Bladder microvascular endothelial cell (primary cell): ENCODE measurements around the gene REPS1. TPM values are rescaled to one million over a fixed set of nuclear protein-coding genes. Genes with fewer than 3 reads are reported as not detected.

ENCODE experiments used
- total RNA-seq: library from RNA; depleted of rRNA; stranded (reverse); fragments of >200 nt; gene quantifications from 2 replicates; pipeline ENCODE4 v1.2.3, GENCODE V29; 2014

Gene REPS1
- total RNA-seq = 23.6 and 25.0 TPM in 2 replicates

GRCh38 chr6:138987643-138988468 lies at the start of gene REPS1:
REPS1 (minus strand) TSS chr6:138988253; CDS start chr6:138987682, 571 bp downstream.

GRCh38 chr6:139028658-139029469 lies 40.8 kb upstream of the REPS1 start, which contains the start of gene ABRACL:
ABRACL (plus strand) TSS chr6:139028745; CDS start chr6:139034161, 5,416 bp downstream.

Other genes with a start within 250 kb of the REPS1 start
- 14.2 and 16.2 TPM in 2 replicates for gene CCDC28A, start 214.5 kb downstream of the REPS1 start, total RNA-seq
- not detected in 2 replicates for gene ECT2L, start 192.2 kb downstream of the REPS1 start, total RNA-seq
- gene ABRACL, start 40.5 kb upstream of the REPS1 start, total RNA-seq = 27.8 and 87.6 TPM in 2 replicates
- 20.7 and 24.5 TPM in 2 replicates for gene HECA, start 146.8 kb upstream of the REPS1 start, total RNA-seq